Bone marrow (tissue), 2 donors: Measurements from ENCODE around the gene SLC6A19.
A peak's percentile ranks its signal among the peaks of the same experiment; 100 is the strongest.

Source experiments
- DNase-seq, 2 donors: peaks; one replicate each; lab custom pipeline; 2025; lab: John Stamatoyannopoulos, UW

SLC6A19 gene

GRCh38 chr5:1166370-1166769 is 35.0 kb upstream of the SLC6A19 start:
- DNase-seq, result no peak

GRCh38 chr5:1167361-1167727 is 34.1 kb upstream of the SLC6A19 start:
- no peak for DNase-seq

DNA sequence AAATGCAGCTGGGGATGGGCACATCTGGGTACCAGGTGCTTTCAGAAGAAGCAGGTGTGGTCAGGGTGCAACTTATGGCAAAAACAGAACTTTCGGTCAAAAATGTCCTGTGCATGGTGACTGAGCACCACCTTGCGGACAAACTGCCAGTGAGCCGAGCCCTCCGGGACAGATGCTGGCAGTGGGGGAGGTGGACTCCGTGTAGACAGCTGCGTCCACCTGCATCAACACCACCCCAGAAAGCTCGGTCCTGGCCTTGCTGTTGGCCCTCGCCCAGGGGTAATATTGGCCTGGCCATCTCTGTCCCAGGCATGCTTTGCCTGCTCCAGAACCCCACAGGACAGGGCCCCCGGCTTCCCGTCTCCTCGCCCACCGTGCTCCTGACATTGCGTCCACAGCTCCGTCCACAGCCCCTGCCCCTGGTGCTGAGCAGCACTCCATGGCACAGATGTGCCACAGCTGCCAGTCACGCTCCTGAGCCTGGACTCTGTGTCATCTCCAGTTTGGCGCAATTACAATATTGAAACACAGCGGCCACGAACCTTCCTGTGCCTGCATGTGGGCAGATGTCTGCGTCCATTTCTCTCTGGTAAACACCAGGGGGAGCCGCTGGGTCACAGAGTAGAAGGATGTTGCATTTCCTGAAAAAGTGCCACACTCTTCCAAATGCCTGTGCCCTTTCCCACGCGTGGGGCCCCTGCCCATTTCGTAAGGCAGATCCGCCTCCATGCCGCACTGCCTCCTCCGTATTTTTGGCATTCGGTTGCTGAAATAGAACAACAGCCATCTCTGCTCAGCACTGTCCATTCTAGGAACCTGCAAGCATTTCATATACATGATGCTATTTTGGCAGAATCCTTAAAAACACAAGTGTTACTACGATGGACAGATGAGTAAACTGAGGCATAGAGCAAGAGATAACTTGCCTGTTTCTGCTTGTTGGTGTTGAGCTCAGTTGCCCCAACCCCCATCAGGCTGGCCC is 33.4 kb upstream of the SLC6A19 start:
- DNase-seq, result peak; percentile 18 to 20

GRCh38 chr5:1168796-1169195 is 32.6 kb upstream of the SLC6A19 start:
- no peak for DNase-seq

- no peak for DNase-seq
These were observed 31.9 kb upstream of the SLC6A19 start for GRCh38 chr5:1169211-1170115.

DNA sequence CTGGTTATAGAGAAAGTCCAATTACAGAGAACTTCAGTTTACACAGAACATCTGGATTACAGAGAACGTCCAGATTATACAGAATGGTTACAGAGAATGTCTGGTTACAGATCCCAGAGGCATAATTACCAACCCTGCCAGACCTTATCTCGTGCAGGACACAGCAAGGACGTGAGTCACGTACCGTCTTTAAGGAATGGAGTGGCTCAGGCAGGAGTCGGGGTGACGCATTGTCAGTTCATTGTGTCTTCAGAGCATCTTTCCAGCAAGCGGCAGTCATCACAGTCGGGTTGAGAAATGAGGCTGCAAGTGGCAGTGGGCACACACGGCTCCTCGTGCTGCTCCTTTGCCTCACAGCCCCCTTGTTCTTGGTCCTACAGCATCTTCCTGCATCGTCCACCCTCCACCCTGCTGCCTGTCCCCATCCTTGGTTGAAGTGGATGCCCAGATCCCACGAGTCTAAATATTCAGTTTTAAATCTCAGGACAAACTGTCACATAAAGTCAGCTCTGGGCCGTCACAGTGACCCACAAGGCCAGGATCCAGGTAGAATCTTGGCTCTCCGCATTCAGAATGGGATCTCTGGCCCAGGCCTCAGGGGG is 30.0 kb upstream of the SLC6A19 start:
- DNase-seq, result no peak

DNA sequence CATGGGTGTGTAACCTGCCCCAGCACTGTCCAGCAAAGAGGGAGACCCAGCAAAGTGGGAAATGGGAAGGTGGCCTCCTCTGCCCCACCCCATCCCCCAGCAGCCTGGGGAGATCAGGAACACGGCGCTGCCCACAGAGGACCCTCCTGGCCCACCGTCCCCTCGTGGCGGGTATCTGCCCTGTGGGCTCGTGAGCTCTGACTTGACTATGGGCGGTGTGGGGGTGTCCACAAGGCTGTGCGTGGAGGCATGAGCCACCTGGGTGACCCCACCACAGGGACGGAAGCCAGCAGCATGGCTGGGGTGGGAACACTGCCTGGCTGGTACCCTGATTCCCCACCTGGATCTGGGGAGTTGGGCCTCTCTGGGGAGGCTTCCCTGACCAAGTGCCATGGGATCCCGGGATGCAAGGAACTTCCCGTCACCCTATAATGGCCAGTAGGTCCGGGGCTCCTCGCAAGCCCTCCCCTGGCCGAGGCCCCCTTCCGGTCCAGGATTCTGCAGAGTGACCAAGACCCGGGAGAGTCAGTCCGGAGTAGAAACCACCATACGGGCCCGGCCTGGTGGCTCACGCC is 29.3 kb upstream of the SLC6A19 start:
- no peak for DNase-seq

DNA sequence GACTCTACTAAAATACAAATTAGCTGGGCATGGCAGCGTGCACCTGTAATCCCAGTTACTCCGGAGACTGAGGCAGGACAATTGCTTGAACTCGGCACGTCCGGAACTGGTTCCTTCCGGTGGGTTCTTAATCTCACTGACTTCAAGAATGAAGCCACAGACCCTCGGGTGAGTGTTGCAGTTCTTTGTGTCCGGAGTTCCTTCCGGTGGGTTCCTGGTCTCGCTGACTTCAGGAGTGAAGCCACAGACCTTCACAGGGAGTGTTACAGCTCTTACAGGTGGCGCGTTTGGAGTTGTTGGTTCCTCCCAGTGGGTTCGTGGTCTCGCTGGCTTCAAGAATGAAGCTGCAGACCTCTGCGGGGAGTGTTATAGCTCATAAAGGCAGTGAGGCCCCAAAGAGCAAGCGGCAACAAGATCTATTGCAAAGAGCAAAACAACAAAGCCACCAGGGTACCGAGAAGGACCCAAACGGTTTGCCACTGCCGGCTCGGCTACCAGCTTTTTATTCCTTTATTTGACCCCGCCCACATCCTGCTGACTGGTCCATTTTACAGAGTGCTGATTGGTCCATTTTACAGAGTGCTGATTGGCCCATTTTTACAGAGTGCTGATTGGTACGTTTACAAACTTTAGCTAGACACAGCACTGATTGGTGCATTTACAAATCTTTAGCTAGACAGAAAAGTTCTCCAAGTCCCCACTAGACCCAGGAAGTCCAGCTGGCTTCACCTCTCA is 28.6 kb upstream of the SLC6A19 start:
- DNase-seq, result no peak

DNA sequence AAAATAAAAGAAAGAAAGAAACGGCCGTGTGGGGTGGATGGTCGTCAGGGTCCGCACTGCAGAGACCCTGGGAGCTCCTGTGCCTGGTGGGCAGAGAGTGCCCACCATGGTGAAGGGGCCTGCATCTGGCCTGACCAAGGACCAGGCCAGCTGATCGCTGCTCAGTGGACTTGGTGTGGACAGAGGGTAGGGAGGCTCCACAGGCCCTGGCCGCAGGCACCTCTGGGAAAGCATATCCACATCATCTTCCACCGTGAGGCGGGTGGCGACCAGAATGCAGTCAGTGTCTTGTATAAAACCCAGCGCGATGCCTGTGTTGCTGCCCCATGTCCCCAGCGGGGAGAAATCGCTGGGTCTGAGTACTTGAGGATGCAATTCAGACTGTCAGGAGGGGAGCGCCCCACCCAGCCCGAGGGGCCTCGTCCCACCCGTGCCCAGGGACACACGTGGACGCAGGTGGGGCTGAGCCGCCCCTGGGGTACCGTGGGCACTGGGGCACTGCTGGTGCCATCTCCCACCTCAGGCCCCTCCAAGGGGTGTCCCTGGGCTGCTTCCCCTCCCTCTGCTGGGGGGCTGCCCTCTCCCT is 27.8 kb upstream of the SLC6A19 start:
- no peak for DNase-seq

GRCh38 chr5:1174122-1174936 is 27.1 kb upstream of the SLC6A19 start:
- DNase-seq, result peak; percentile 7 to 9

- DNase-seq, result no peak
These were observed 26.4 kb upstream of the SLC6A19 start for GRCh38 chr5:1175015-1175414.

DNA sequence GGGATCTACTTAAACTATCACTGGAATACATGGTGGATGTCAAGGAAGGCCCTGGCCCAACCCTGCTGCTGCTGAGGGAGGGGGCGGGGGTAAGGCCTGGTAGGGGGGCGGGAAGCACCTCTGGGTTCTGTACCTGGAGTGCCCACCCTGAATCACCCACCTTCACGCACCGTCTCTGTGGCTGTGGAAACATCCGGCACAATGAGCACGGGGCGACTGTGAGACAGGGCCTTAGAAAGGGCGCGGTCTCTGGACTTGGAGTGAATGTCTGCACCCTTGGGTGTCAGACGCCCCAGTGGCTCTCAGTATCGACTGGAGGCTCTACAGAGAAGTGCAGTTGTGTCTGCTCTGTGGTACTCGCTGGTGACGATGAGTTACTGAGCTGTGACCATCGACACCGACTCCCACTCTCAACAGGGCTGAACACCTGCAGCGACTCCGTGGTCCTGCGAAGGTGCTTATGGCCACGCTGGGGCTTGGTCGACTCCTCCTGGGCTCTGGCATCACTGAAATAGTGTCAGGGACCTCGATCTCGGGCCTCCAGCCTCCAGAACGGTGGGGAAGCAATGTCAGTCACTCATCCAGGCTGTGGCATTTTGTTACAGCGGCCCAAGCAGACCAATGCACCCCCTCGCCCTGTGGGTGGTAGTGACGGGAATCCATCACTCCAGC is 25.5 kb upstream of the SLC6A19 start:
- DNase-seq, result no peak

- DNase-seq, result no peak
These were observed 24.7 kb upstream of the SLC6A19 start for GRCh38 chr5:1176473-1177391.

GRCh38 chr5:1177826-1178528 is 23.4 kb upstream of the SLC6A19 start:
- DNase-seq, result no peak

DNA sequence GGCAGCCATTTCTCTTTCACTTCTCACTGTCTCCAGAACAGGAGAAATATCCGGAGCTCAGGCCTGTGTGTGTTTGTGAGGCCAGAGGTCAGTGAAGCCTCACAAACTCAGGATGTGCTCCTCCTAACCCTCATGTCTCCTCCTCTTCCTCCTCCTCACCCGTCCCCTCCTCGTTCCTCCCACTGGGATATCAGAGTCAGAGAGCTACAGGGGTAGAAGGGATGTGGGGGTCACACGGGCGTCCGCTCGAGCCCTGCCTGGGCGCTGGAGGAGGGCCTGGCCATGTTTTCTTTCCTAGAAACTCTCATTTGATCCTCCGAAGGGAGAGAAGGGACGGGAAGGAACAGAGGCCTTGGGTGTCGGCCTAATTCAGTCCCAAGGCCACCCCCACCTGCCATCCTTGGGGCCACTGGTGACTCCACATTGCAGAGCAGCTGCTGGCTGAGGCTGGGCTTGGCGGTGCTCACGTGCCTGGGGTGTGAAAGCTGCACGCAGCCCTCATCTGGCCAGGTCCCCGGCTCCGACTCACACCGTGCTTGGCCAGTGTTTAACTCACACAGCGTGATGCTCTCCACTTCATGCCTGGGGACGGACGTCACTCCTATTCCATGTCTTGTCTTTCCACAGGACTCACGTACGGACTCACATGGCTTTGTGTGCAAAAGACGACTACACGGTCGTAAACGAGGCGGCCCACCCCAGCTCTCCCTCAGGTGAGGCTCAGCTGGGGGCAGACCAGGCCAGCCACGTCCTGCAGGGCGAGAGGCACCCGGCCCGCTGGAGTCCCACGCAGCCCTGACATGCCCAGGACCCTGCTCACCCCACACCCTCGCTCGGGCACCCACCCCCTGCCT is 22.6 kb upstream of the SLC6A19 start:
- no peak for DNase-seq

DNA sequence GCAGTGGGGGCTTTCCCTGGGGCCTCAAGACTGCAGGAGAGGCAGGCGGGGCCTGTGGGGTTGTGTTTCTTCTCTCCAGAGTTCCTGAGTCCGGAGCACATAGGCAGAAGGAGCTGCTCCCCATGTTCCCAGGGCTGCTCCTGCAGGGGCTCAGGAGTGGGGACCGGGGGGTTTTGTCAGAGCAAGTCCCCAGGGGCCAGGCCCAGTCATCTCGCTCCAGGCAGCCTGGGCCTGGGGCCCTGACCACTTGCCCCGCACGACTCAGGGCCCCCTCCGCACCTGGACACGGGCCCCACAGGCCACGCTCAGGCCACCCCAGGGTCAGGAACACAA is 22.0 kb upstream of the SLC6A19 start:
- no peak for DNase-seq

- no peak for DNase-seq
These were observed 21.3 kb upstream of the SLC6A19 start for GRCh38 chr5:1180096-1180495.
